Nephron progenitor cell (in vitro differentiated cells): ENCODE data around the gene TLK1.

Experiments used
- DNase-seq: peaks from one replicate; pipeline ENCODE4 v3.0.0; 2021
- H3K27ac Mint-ChIP-seq: 2 replicates; pipeline ENCODE4 v1.8.0; 2021; ENCODE audit warnings: mild to moderate bottlenecking, moderate library complexity, mixed read lengths
- H3K27me3 Mint-ChIP-seq: 2 replicates; pipeline ENCODE4 v1.8.0; 2021; ENCODE audit warnings: mild to moderate bottlenecking, low read depth, mixed read lengths; ENCODE audit not compliant: poor library complexity
- H3K36me3 Mint-ChIP-seq: 2 replicates; pipeline ENCODE4 v1.8.0; 2021; ENCODE audit warnings: low read depth, mixed read lengths
- H3K4me1 Mint-ChIP-seq: 2 replicates; pipeline ENCODE4 v1.8.0; 2021; ENCODE audit warnings: mixed read lengths
- H3K4me3 Mint-ChIP-seq: 2 replicates; pipeline ENCODE4 v1.8.0; 2021; ENCODE audit warnings: mild to moderate bottlenecking, moderate library complexity, mixed read lengths
- H3K9me3 Mint-ChIP-seq: 2 replicates; pipeline ENCODE4 v1.8.0; 2021; ENCODE audit warnings: mild to moderate bottlenecking, moderate library complexity, mixed read lengths
- TF ChIP-seq, protein P1 (sequence below): fragments of 200-600 bp; sonication (generic); IDR thresholded peaks from 2 replicates; pipeline ENCODE4 v1.5.0; 2021; ENCODE audit warnings: antibody characterized with exemption

The TLK1 gene

DNA sequence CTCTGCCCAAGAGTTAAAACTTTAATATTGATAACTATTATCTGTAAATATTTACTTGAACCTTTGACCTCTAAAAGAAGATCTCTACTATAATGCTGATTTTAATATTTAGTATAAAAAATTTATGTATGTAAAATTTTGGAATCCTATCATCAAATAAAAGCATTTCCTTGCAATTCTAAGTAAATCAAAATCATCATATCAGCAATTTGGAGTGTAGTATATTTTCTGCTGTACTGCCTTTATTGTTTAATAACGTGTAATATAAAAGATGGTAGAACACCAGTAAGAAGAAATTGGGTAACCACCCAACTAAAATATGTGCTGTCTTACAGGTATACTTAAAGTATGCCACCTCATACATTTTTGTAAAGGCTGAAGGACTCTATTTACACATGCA lies 94.6 kb downstream of the TLK1 start:
- Mint-ChIP-seq H3K27me3 (no peaks in the 10 kb centered on the region), H3K4me3 (no peak overlapping the region), H3K4me1 (no peaks in the 10 kb centered on the region), H3K36me3 (peaks cover 50% of the 10 kb centered on the region), H3K9me3 (peaks cover 10% of the 10 kb centered on the region), H3K27ac (no peak overlapping the region)
- no peak for DNase-seq
- TF ChIP-seq, protein P1, sequence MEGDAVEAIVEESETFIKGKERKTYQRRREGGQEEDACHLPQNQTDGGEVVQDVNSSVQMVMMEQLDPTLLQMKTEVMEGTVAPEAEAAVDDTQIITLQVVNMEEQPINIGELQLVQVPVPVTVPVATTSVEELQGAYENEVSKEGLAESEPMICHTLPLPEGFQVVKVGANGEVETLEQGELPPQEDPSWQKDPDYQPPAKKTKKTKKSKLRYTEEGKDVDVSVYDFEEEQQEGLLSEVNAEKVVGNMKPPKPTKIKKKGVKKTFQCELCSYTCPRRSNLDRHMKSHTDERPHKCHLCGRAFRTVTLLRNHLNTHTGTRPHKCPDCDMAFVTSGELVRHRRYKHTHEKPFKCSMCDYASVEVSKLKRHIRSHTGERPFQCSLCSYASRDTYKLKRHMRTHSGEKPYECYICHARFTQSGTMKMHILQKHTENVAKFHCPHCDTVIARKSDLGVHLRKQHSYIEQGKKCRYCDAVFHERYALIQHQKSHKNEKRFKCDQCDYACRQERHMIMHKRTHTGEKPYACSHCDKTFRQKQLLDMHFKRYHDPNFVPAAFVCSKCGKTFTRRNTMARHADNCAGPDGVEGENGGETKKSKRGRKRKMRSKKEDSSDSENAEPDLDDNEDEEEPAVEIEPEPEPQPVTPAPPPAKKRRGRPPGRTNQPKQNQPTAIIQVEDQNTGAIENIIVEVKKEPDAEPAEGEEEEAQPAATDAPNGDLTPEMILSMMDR: no peak

DNA sequence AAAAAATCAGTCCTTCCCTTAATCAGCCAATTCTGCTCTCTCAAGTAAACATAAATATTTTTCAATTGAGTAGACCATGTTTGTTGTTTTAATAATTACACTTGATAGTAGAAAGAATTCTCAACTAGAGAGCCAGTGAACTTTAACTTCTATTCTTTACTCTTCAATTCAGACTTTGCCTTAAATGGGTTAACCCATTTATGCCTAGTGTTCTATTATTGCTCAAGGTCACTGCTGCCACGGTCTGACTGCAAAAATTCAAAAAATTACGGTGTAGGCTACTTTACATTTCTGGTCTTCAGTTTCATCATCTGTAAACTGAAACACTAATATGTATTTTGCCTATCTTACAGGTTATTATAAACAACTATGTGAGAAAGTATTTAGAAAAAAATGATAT lies 103.1 kb downstream of the TLK1 start:
- no peaks in the 10 kb centered on the region for H3K27me3 Mint-ChIP-seq
- H3K4me1 Mint-ChIP-seq: no peaks in the 10 kb centered on the region
- H3K9me3 Mint-ChIP-seq: peaks cover 9% of the 10 kb centered on the region
- DNase-seq: no peak
- H3K36me3 Mint-ChIP-seq: peaks cover 93% of the 10 kb centered on the region
- H3K27ac Mint-ChIP-seq: no peak overlapping the region
- no peak overlapping the region for H3K4me3 Mint-ChIP-seq
- TF ChIP-seq, protein P1: no peak

DNA sequence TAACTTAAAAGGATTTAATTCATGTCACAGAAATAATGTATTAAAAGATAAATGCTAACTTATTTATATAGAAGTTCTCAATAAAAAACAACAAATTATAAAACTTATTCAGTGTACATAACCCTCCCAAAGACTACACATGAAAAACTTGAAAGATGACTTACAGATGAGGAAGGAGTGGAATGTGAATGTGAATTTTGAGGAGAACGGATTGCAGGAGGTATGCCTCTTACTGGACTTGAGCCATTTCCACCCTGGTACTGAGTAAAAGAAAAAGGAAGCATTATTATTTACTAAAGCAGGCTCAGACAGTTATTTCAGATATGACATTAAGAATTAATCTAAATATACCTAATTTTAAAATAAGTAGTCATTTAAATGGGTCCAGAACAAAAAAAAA lies 104.4 kb downstream of the TLK1 start:
- Mint-ChIP-seq H3K27me3 (no peaks in the 10 kb centered on the region), H3K27ac (no peak overlapping the region), H3K4me3 (no peak overlapping the region), H3K4me1 (no peaks in the 10 kb centered on the region), H3K36me3 (peaks cover 94% of the 10 kb centered on the region), H3K9me3 (peaks cover 9% of the 10 kb centered on the region)
- DNase-seq: no peak
- TF ChIP-seq, protein P1: no peak

DNA sequence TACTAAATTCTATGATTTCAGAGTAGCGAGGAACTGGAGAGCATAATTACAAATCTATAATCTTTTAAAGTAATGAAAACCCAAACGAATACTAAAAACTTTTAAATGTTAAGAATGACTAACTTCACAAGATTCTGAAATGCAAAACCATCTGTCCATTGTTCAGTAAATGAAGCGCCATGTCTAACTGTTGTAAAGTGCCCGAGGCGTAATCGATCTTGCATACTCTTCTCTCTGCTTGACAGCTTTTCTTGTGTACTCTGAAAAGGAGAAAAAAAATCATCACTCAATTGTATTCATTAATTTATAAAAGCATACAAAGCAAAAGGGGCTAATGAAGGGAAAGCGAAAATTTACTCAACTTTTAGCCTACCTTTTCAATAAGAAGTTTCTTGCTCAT lies 111.0 kb downstream of the TLK1 start:
- H3K27me3 Mint-ChIP-seq: no peaks in the 10 kb centered on the region
- H3K4me3 Mint-ChIP-seq: no peak overlapping the region
- DNase-seq: no peak
- TF ChIP-seq, protein P1: no peak
- H3K36me3 Mint-ChIP-seq: peaks cover 68% of the 10 kb centered on the region
- no peaks in the 10 kb centered on the region for H3K9me3 Mint-ChIP-seq
- H3K27ac Mint-ChIP-seq: peak overlapping the region; percentile 11
- no peaks in the 10 kb centered on the region for H3K4me1 Mint-ChIP-seq

DNA sequence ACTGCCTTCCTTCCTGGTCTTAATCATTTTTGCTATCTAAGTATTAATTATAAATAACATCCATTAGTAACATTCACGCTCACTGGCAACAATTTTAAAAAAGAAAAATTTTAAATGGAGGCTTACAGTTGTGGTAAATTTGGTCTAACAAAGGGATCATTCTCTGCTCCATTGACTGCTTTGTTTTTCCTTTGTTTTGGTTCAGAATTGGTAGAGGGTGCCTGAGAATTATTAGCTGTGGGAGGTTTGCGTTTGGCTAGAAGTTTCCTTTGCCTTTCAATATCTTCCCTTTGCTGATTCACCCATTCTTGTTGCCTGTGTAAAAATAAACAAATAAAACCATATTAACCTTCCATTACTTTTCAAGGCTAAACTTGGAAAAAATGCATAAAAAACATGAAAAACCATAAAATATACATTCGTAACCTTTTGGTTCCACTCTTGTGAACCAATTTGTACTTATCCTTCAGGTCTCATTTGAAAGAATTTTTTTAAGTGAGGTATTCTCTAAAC lies 114.6 kb downstream of the TLK1 start:
- no peaks in the 10 kb centered on the region for H3K9me3 Mint-ChIP-seq
- H3K27me3 Mint-ChIP-seq: no peaks in the 10 kb centered on the region
- H3K4me3 Mint-ChIP-seq: no peak overlapping the region
- DNase-seq: no peak
- no peak overlapping the region for H3K27ac Mint-ChIP-seq
- no peaks in the 10 kb centered on the region for H3K4me1 Mint-ChIP-seq
- TF ChIP-seq, protein P1: no peak
- peaks cover 61% of the 10 kb centered on the region for H3K36me3 Mint-ChIP-seq

DNA sequence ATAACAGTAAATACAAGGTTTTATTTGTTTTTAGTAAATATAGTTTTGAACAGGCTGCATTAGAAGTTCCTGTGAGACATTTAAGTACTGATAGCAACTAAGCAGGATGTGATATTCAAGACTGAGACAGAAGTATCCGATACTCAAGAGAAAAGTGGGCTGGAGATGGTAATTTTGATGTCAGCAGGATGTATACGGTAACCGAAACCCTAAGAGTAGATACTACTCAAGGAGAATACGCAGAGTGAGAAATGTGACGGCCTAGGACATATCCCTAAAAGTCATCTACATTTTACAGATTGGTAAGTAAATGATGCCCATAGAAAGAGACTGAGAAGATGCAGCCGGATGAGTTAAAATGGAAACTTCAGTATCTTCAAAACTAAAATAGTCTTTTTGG lies 116.3 kb downstream of the TLK1 start:
- Mint-ChIP-seq H3K27me3 (no peaks in the 10 kb centered on the region), H3K27ac (peak overlapping the region; percentile 0), H3K36me3 (peaks cover 55% of the 10 kb centered on the region), H3K9me3 (no peaks in the 10 kb centered on the region), H3K4me3 (no peak overlapping the region), H3K4me1 (no peaks in the 10 kb centered on the region)
- no peak for DNase-seq
- TF ChIP-seq, protein P1: no peak
